Measurements from ENCODE around the gene PRRG2.

- TF ChIP-seq ZNF677 (tag by site-specific recombination; IDR thresholded peaks at IDR 0.05) (no peak), ZBTB49 (tag by site-specific recombination; IDR thresholded peaks at IDR 0.05; ENCODE audit: low read depth) (no peak), GLIS2 (tag by site-specific recombination; IDR thresholded peaks at IDR 0.05) (no peak), ZNF830 (tag by site-specific recombination; IDR thresholded peaks at IDR 0.05; ENCODE audit: low read depth) (no peak), PRDM6 (tag by site-specific recombination; IDR thresholded peaks at IDR 0.05) (no peak), ZNF707 (tag by site-specific recombination; IDR thresholded peaks at IDR 0.05) (no peak), TRIM28 (IDR thresholded peaks at IDR 0.05; ENCODE audit: borderline replicate concordance, low read length) (no peak), SP7 (tag by site-specific recombination; IDR thresholded peaks at IDR 0.05) (no peak), YY2 (tag by site-specific recombination; IDR thresholded peaks at IDR 0.05) (no peak), REST (tag by site-specific recombination; IDR thresholded peaks at IDR 0.05) (no peak)
- TF ChIP-seq, protein P1, sequence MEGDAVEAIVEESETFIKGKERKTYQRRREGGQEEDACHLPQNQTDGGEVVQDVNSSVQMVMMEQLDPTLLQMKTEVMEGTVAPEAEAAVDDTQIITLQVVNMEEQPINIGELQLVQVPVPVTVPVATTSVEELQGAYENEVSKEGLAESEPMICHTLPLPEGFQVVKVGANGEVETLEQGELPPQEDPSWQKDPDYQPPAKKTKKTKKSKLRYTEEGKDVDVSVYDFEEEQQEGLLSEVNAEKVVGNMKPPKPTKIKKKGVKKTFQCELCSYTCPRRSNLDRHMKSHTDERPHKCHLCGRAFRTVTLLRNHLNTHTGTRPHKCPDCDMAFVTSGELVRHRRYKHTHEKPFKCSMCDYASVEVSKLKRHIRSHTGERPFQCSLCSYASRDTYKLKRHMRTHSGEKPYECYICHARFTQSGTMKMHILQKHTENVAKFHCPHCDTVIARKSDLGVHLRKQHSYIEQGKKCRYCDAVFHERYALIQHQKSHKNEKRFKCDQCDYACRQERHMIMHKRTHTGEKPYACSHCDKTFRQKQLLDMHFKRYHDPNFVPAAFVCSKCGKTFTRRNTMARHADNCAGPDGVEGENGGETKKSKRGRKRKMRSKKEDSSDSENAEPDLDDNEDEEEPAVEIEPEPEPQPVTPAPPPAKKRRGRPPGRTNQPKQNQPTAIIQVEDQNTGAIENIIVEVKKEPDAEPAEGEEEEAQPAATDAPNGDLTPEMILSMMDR (tag by site-specific recombination; IDR thresholded peaks at IDR 0.05) = no peak
- TF ChIP-seq, protein P2, sequence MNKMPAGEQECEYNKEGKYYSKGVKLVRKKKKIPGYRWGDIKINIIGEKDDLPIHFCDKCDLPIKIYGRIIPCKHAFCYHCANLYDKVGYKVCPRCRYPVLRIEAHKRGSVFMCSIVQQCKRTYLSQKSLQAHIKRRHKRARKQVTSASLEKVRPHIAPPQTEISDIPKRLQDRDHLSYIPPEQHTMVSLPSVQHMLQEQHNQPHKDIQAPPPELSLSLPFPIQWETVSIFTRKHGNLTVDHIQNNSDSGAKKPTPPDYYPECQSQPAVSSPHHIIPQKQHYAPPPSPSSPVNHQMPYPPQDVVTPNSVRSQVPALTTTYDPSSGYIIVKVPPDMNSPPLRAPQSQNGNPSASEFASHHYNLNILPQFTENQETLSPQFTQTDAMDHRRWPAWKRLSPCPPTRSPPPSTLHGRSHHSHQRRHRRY (tag by site-specific recombination; IDR thresholded peaks at IDR 0.05) = no peak
Measured at GRCh38 chr19:49629659-49630058, 48.5 kb downstream of the PRRG2 start.

Measured in HEK293 (cell line).